ENCODE data around the gene ARHGAP44.

- TF ChIP-seq POLR2AphosphoS5 (IDR thresholded peaks at IDR 0.05; ENCODE audit: insufficient read depth, low read depth, low read length) (no peak), MAX (IDR thresholded peaks at IDR 0.05; ENCODE audit: insufficient read depth, insufficient read length) (no peak), EZH2 (IDR thresholded peaks at IDR 0.05; ENCODE audit: borderline replicate concordance, low read depth, low read length, severe bottlenecking) (no peak), MYC (IDR thresholded peaks at IDR 0.05; ENCODE audit: low read depth, low read length) (no peak)
- TF ChIP-seq, protein P1, sequence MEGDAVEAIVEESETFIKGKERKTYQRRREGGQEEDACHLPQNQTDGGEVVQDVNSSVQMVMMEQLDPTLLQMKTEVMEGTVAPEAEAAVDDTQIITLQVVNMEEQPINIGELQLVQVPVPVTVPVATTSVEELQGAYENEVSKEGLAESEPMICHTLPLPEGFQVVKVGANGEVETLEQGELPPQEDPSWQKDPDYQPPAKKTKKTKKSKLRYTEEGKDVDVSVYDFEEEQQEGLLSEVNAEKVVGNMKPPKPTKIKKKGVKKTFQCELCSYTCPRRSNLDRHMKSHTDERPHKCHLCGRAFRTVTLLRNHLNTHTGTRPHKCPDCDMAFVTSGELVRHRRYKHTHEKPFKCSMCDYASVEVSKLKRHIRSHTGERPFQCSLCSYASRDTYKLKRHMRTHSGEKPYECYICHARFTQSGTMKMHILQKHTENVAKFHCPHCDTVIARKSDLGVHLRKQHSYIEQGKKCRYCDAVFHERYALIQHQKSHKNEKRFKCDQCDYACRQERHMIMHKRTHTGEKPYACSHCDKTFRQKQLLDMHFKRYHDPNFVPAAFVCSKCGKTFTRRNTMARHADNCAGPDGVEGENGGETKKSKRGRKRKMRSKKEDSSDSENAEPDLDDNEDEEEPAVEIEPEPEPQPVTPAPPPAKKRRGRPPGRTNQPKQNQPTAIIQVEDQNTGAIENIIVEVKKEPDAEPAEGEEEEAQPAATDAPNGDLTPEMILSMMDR (IDR thresholded peaks at IDR 0.05; ENCODE audit: extremely low read depth in 1 of 2, insufficient read depth in 1 of 2, low read depth in 1 of 2, low read length in 2 of 2), result no peak
Measured at GRCh38 chr17:12953156-12953555, 163.9 kb downstream of the ARHGAP44 start.

Measured in endothelial cell of umbilical vein (primary cell).